ENCODE data around the gene KTN1. TPM values are rescaled to one million over a fixed set of nuclear protein-coding genes. Genes with fewer than 3 reads are reported as not detected.

The KTN1 gene
- total RNA-seq, 4 donors from 2014 or later: 81.2 to 193 (median 106) TPM

DNA sequence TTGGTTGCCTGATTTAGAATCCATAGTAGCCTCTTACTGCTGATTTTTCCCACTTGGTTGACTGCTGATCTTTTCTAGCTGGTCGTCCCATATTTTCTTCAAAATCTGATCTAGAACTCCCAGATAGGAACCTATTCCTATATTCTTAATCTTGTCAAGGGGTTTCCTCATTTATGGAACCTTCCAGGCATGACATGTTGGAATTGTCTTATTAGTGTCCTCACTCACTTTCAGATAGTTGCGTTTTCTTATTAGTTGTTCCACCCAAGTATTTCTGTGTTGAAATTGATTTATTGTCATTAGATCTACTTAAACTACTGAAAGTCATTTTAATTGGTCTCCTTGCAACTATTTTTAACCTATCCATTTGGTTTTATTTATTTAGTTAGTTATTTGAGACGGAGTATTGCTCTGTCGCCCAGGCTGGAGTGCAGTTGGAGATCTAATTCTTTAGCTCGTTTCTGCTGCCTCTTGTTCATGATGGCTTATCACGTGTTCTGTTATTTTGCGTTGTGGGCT is 25.0 kb downstream of the KTN1 start:
- TF ChIP-seq, protein P1, sequence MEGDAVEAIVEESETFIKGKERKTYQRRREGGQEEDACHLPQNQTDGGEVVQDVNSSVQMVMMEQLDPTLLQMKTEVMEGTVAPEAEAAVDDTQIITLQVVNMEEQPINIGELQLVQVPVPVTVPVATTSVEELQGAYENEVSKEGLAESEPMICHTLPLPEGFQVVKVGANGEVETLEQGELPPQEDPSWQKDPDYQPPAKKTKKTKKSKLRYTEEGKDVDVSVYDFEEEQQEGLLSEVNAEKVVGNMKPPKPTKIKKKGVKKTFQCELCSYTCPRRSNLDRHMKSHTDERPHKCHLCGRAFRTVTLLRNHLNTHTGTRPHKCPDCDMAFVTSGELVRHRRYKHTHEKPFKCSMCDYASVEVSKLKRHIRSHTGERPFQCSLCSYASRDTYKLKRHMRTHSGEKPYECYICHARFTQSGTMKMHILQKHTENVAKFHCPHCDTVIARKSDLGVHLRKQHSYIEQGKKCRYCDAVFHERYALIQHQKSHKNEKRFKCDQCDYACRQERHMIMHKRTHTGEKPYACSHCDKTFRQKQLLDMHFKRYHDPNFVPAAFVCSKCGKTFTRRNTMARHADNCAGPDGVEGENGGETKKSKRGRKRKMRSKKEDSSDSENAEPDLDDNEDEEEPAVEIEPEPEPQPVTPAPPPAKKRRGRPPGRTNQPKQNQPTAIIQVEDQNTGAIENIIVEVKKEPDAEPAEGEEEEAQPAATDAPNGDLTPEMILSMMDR (IDR thresholded peaks at IDR 0.05): no peak
- no peak for TF ChIP-seq POLR2A (IDR thresholded peaks at IDR 0.05)
- Histone ChIP-seq H3K4me3 (no peak overlapping the region), H3K9me3 (no peaks in the 10 kb centered on the region), H3K36me3 (no peaks in the 10 kb centered on the region), H3K27ac (no peak overlapping the region), H3K4me1 (no peaks in the 10 kb centered on the region), H3K27me3 (no peaks in the 10 kb centered on the region)
- no peak for DNase-seq

DNA sequence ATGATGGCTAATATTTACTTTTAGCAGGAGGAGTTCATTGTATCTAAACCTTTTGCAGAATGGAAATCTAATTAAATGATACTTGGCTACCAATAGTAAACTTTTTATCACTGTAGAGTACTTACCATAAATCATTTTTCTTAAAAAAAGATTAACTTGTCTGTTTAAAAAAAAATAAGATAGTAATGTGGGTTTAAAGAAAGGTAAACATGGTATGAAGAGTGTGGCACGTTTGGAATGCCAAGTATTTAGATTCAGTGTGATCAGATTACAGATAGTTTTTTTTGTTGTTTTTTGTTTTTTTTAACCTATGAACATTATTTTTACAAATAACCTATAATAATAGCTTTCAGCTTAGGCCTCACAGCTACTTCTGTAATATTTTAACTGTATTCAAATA is 25.8 kb downstream of the KTN1 start:
- Histone ChIP-seq H3K36me3 (no peaks in the 10 kb centered on the region), H3K27me3 (no peaks in the 10 kb centered on the region), H3K27ac (no peak overlapping the region), H3K4me3 (no peak overlapping the region), H3K4me1 (no peaks in the 10 kb centered on the region), H3K9me3 (no peaks in the 10 kb centered on the region)
- TF ChIP-seq, protein P1 (IDR thresholded peaks at IDR 0.05): no peak
- TF ChIP-seq POLR2A (IDR thresholded peaks at IDR 0.05): no peak
- no peak for DNase-seq

DNA sequence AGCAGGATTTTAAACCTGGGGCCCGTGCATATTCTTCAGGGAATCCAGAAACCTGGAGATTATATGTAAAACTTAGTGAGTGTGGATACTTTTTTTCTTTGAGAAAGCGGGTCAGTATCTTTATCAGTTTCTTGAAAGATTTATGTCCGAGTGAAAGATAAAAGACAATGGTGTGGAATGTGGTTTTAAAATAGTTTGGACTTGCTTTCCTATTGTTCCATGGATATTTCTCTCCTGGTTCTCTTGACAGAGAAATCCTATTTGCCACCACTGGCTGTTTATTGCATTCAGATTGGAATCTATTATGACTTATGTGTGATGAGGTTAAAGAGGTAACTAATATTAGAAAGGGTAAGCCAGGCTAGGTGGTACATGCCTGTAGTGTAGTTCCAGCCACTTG is 27.4 kb downstream of the KTN1 start:
- DNase-seq: no peak
- no peak overlapping the region for H3K27ac ChIP-seq
- no peaks in the 10 kb centered on the region for H3K4me1 ChIP-seq
- TF ChIP-seq, protein P1 (IDR thresholded peaks at IDR 0.05): no peak
- no peak for TF ChIP-seq POLR2A (IDR thresholded peaks at IDR 0.05)
- no peaks in the 10 kb centered on the region for H3K36me3 ChIP-seq
- H3K4me3 ChIP-seq: no peak overlapping the region
- no peaks in the 10 kb centered on the region for H3K27me3 ChIP-seq
- H3K9me3 ChIP-seq: no peaks in the 10 kb centered on the region

DNA sequence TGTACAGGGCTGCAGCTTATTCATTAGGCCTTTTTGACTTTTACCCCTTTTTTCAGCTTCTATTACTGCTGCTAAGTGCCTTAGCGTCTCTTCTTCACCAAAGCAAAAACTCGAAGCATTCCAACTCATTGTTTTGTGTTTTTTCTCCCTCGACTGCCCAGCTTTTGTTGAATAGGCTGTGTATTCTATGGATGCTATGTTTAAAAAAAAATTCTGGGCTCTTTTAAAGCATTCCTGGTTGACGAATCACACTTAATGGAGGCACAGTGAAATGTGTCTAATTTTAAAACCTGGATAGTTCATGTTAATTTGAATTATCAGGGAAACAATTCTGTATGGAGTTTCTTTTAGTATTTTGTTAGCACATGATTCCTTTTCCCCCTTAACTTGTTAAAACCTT is 29.7 kb downstream of the KTN1 start:
- Histone ChIP-seq H3K36me3 (peaks cover 0 to 5% (median 0%) of the 10 kb centered on the region in 3 donors), H3K9me3 (no peaks in the 10 kb centered on the region), H3K4me1 (no peaks in the 10 kb centered on the region), H3K4me3 (no peak overlapping the region), H3K27ac (no peak overlapping the region), H3K27me3 (no peaks in the 10 kb centered on the region)
- TF ChIP-seq, protein P1 (IDR thresholded peaks at IDR 0.05): no peak
- DNase-seq: no peak

DNA sequence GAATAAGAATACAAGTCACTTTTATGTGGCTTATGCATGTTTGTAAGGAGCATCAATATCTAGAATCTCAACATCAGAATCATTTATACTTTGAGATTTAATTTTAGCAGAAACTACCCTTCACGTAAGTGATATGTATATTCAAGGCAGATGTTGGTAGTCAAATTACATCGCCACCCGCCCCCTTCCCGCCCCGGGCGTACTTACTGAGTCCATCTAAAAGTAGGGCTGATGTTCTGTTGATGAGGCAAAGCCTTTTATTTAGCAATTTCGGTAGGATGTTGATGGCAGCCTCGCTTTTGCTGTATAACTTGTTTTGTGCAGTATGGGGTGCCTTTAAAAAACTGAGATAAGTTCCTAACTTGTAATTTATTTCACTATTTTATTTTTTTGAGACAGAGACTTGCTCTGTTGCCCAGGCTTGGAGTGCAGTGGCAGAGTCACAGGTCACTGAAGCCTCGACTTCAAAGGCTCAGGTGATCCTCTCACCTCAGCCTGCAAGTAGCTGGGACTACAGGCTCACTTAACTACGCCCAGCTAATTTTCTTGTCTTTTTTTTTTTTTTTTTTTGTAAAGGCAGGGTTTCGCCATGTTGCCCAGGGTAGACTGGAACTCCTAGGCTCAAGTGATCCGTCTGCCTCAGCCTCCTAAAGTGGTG is 30.8 kb downstream of the KTN1 start:
- Histone ChIP-seq H3K4me1 (no peaks in the 10 kb centered on the region), H3K27me3 (no peaks in the 10 kb centered on the region), H3K27ac (no peak overlapping the region), H3K9me3 (no peaks in the 10 kb centered on the region), H3K36me3 (peaks cover 0 to 12% (median 0%) of the 10 kb centered on the region in 3 donors), H3K4me3 (no peak overlapping the region)
- no peak for DNase-seq
- no peak for TF ChIP-seq POLR2A (IDR thresholded peaks at IDR 0.05)
- TF ChIP-seq, protein P1 (IDR thresholded peaks at IDR 0.05): no peak
